Hematopoietic multipotent progenitor cell treated with erythropoietin and hydrocortisone succinate and interleukin-3 and kit ligand, for 4 days (in vitro differentiated cells): ENCODE measurements around the gene DNAAF6.
"Not testable (repeated sequence)": the region's sequence is repeated elsewhere in the genome, so short reads cannot be mapped to it uniquely, and the experiment has no call there.

Experiments used
- DNase-seq: peaks from one replicate; pipeline ENCODE4 v3.0.0-alpha.2; 2015

Gene DNAAF6

DNA sequence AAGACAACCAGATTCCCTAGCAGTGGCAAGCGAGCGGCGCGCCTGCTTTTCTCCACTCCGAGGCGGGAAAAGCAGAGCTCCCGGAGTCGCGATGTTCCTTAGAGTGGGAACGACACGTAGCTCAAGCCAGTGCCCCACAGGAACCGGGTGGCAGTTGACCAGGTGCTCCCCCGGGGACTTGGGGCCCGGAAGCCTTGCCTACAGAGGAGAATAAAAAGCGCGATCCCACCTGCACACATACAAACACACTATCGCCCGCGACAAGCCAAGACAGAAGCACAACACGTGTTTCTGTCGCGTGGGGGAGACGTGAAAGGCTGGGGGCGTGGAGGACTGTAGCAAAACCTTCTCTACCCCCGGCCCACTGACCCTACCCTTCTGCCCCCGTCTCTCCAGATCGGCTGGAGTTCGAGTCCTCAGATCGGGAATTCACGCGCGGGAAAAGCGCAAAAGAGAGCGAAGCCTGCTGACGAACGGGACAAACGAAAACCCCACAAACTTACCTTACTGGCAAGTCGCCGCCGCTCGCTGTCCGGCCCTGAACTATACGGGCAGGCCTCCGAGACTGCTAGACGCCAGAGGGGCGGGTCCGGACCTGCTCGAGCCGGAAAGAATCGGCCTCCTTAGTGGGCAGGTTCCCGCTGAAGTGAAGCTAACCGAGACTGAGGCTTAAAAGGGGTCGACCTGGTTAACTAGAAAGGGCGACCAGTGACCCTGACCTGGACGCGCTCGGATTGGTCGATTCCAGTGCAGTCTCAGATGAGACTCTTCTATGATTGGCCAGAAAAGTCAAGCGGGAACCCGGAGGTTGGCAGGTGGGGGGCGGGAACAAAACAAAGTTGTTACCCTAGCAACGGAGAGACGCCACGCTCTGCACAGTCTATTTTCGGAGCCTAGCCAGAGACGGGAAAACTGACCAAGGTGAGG, at the start of gene DNAAF6, which contains the start of gene NUP62CL:
DNAAF6 (plus strand) TSS at position 842 of the 927 bp plus-strand sequence. CDS start 6,265 bp downstream, outside the sequence.
NUP62CL (minus strand) TSS at position 664 of the 927 bp plus-strand sequence. CDS start 31,287 bp downstream, outside the sequence.
- peak; percentile 92 for DNase-seq

DNA sequence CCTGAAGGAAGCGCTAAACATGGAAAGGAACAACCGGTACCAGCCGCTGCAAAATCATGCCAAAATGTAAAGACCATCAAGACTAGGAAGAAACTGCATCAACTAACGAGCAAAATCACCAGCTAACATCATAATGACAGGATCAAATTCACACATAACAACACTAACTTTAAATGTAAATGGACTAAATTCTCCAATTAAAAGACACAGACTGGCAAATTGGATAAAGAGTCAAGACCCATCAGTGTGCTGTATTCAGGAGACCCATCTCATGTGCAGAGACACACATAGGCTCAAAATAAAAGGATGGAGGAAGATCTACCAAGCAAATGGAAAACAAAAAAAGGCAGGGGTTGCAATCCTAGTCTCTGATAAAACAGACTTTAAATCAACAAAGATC, 48.8 kb upstream of the DNAAF6 start:
- not testable (repeated sequence) for DNase-seq

DNA sequence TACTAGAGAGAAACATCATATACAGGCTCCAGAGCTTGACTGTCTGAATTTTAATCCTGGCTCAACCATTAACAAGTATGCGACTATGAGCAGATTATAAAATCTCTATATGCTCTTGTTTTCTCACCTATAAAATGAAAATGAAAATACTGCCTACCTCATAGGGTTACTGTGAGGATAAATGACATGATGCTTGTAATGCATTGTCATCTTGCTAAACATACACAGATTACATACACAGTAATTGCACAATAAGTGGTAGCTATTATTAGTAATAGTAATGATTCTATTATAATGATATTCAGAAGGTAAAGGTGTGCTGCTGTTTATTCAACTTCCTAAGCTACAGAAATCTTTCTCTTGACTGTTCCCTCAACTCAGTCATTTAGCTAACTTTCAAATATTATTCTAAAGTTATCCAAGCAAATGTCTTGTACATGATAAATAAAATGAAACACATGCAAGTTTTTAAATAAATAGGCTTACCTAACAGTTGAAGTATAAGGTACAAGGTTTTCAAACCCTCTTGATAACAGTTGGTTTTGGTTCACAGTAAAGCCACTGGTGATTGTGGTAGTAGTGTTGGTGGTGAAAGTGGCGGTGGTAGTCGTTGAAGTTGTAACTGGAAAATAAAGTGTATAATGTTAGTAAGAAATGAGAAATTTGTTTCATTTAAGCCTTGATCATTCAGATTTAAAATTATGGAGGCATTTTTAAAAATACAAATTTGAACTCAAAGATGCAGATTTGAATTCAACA, 39.1 kb upstream of the DNAAF6 start:
- DNase-seq: no peak

DNA sequence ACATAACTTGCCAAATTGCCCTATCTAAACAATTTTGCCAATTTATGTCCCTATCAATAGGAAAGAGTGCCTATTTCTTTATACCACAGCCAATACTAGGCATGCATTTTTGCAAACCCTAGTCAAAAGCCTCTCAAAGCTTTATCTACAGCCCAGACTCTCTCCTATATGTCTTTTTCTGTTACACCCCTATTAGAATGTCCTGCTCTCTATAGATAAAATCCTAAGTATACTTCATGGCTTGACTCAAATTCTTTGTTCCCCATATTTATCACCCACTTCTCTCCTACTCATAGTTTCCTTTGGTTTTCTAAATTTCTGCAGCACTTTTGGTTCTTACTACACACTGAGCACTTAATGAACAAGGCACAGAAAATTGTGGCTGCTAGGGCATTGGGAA, 38.2 kb upstream of the DNAAF6 start:
- DNase-seq: peak; percentile 85

DNA sequence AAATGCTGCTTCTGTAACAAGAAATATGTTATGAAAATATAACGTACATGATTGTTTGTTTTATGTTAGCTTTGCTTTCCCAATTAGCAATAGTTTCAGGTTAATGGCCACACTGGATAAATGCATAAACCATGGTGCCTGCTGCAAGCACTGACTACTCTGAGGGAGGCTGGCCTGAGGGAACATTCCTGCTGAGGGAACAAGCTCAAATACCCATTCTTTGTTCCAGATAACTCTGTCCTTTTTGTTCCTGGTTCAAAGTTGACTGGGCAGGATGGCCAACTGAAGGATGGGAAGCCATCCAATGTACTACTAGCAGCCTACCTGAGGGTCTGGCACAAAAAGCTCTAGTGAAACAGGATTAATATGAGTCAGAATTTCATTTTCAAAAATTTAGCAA, 37.7 kb upstream of the DNAAF6 start:
- DNase-seq: no peak

DNA sequence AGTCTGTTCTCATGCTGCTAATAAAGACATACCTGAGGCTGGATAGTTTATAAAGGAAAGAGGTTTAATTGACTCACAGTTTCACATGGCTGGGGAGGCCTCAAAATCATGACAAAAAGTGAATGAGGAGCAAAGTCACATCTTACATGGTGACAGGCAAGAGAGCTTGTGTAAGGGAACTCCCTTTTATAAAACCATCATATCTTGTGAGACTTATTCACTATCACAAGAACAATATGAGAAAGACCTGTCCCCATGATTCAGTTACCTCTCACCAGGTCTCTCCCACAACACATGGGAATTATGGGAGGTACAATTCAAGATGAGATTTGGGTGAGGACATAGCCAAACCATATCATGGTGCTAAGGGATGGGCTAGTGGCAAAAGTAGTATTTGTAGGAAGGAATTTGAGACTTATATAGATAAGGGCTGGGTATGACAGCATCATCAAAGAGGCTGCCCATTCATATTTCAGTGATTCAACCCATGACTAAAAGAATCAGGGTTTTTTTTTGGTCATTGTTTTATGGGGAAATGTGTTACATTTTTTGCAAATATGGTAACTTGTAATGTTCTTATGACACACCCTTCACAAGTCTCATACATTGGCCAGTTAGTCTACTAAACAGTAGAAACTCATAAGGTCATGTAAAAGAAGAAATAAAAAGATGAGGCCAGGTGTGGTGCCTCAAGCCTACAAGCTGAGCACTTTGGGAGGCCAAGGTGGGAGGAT, 34.9 kb upstream of the DNAAF6 start:
- DNase-seq: no peak

DNA sequence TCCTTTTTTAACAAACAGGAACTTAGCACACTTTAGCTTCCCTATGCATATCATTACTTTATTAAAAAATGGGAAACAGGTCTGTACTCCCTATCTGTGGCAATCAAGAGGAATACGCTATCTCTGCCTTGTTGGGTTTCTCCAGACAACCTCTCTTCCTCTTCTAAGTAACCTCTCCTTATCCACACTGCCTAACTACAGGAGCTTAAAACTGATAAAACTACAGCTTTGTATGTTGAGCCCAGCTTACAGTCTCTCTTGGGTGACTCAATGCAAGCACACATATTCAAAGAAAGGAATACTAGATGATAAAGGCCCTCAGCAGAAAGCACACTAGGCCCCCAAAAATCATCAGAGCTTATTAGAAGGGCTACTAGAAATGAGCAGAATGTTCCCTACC, 9.1 kb upstream of the DNAAF6 start:
- DNase-seq: peak; percentile 43

DNA sequence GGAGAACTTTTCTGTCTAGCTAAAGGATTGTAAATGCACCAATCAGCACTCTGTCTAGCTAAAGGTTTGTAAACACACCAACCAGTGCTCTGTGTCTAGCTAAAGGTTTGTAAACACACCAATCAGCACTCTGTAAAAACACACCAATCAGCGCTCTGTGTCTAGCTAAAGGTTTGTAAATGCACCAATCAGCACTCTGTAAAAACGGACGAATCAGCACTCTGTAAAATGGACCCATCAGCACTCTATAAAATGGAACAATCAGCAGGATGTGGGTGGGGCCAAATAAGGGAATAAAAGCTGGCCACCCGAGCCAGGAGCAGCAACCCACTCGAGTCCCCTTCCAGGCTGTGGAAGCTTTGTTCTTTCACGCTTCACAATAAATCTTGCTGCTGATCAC, 8.3 kb upstream of the DNAAF6 start:
- not testable (repeated sequence) for DNase-seq

DNA sequence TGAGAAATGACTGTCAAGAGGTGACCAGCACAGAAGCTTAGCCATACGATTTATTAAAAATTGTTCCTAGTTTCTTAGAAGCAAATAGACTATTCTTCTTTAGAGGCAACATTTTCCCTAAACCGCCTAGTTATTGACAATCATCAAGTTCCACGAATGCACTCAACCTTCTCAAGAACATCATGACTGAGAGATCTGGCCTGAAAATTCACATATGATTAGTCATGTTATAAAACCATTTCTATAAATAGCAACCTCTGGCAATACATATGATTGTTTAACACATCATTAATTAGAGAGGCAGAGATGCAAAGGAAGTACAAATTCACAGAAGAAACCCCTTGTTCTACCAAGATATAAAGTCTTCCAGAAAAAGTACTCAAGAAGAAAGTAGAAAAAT, 6.9 kb upstream of the DNAAF6 start:
- no peak for DNase-seq

DNA sequence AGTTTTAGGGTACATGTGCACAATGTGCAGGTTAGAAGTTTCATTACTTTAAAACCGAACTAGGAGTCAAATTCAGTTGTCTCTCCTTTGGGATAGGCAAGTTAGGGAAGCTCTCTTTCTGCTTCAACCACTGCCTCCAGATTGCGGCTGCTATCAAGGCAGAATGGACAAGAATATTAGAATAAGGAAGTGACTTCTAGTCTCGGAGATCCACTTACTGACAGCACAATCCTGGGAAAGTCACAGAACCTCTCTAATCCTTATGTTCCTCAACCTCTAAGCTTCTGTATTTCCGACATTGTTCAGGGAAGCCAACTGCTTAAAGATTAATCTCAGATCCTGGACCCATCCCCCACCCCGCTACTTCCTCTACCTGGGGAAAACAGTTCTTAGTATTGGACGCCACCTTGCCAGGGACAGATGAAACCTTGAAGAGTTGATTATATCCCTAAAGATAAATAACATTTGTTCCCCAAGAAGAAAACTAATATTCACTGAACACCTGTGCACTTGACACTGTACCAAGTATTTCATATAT, 2.3 kb upstream of the DNAAF6 start:
- DNase-seq: no peak

DNA sequence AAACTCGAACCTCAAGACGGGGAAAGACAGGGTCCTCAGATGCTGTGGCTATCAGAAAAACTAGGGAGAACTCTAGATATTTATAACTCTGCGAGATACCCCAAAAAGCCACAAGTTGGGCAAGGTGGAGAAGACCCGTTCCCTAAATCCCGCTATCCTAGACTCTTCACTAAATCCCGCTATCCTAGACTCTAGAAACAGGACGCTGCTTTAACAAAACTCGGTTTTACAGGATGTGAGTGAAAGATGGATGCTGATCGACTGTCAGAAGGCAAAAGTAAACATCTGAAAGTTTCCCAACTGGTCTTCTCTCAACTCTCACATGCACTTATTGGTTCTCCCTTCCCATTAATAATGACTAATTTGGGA, 270 bp downstream of the DNAAF6 start:
- DNase-seq: no peak

DNA sequence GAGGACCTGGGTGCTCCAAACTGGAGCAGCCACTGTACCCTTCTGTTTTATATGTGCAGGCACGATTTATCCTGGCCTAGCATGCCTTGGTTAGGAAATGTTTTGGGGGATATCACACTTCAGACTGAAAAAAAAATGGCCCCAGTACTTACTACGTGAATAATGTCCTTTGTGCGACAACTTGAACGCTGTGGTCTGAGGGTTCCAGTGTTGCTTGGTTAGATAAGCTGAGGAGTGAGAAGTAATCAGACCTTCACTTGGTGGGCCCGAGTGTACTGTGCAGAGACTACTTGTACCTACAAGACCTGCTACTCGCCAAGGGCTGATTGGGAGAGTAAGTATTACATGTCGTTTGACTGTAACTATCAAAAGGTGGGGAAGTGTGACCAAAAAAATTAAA, 678 bp downstream of the DNAAF6 start:
- DNase-seq: peak; percentile 18

DNA sequence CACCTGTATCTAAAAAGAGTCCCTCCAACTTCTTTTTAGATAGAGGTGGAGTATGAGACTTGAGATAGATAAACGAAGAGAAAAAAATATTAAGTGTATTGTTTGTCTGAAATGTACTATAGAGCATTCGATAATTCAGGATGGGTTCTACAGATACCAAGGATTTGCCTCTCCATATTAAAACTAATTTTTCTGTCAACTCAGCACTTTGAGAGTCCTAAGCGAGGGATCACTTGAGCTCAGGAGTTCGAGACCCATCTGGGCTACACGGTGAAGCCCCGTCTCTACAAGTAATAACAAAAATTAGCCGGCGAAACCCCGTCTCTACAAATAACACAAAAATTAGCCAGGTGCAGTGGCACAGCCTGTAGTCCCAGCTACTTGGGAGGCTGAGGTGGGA, 1.5 kb downstream of the DNAAF6 start:
- no peak for DNase-seq

DNA sequence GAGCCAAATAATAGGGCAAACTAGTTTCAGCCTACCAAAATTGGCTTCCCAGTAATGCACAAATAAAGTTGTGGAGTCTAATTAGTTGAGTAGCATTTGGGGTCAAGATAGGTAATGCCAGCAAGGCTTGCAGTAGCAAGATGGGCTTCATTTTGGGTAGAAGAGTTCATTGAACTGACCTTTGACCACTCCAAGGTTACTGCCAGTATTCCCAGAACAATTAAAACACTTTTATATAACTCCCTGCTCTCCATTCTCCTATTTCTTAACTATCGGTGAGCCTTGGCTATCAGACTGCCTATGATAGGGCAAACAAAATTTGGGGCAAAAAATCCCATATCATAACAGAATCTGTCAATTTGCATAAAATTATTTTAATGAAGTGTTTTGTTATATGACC, 7.1 kb downstream of the DNAAF6 start:
- no peak for DNase-seq

DNA sequence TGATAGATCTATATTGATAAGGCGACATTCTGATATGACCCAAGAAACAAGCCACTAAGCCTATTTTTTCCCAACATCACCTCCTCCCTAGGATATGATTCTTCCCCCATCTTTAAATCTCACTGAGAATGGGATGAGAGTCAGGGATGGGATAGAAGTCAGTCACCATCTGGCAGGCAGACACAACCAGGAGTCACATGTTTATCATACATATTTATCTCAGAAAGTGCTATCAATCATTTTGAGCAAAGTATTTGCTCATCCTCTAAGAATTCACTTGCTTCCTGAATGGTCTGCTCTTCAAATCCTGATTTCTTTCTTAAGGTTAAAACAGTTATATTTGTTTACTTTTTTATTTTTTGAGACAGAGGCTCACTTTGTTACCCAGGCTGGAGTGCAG, 20.3 kb downstream of the DNAAF6 start:
- DNase-seq: no peak

DNA sequence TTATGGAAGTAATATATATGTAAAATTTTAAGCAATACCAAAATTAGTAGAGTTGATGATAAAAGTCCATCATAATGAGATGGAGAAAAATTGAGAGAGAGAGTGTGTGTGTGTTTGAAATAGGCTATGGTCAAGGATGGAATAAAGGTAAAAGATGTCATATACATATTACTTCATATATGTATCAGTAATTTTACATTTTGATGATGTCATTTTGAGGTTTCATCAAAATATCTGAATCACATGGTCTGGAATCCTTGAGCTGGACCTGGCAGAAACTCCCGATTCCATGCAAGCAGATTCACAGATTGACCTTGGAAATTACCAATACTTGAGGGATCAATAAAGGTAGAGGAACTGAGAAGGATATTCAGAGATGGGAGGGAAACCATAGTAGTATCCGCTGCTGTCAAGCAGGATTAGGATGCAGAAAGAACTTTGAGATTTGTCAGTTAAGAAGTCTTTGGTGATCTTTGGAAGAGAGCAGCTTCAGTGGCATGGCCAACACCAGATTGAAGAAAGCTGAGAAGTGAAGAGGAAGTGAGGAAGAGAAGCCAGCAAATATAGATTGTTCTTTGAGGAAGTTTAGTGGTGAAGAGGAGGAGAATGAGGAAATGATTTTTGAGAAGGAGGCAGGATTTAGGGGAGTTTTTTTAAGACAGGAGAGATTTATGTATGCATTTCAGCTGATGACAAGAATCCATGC, 21.5 kb downstream of the DNAAF6 start:
- DNase-seq: no peak

DNA sequence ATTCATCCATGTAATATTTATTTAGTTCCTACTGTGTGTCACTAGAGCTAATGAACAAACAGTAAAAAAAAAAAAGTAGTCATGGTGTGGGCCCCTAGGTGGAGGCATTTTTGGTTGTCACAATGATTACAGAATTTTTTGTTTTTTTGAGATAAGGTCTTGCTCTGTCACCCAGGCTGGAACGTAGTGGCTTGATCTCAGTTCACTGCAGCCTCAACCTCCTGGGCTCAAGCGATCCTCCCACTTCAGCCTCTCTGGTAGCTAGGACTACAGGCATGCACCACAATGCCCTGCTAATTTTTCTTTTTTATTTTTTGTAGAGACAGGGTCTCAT, 22.0 kb downstream of the DNAAF6 start:
- DNase-seq: no peak

DNA sequence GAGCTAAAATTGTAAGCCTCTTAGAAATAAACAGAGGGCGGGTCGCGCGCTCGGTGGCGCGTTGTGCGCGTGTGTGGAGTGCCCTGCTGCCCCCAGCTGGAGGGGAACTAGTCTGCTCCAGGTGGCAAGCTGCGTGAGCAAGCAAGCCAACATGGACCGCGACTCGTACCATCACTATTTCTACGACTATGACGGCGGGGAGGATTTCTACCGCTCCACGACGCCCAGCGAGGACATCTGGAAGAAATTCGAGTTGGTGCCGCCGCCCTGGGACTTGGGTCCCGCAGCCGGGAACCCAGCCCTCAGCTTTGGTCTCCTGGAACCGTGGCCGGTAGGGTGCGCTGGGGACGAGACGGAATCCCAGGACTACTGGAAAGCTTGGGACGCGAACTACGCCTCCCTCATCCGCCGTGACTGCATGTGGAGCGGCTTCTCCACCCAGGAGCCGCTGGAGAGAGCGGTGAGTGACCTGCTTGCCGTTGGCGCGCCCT, 66.1 kb downstream of the DNAAF6 start:
- DNase-seq: peak; percentile 44

DNA sequence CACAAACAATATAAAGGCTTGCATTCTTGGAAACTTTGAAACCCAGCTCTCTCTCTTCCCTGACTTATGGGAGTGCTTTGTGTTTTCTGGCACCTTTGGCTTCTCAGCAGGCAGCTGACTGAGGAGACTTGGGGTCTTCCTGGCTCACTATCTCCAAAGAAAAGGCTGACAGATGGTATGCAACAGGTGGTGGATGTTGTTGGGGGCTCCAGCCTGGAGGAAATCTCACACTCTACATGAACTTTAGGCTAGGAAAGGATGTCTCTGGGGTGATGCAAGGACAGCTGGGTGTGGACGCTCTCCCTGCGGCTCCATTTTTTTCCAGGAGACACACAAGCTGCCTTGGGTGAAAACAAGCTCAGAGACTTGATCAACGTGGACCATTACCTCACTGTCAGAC, 67.4 kb downstream of the DNAAF6 start:
- DNase-seq: no peak

DNA sequence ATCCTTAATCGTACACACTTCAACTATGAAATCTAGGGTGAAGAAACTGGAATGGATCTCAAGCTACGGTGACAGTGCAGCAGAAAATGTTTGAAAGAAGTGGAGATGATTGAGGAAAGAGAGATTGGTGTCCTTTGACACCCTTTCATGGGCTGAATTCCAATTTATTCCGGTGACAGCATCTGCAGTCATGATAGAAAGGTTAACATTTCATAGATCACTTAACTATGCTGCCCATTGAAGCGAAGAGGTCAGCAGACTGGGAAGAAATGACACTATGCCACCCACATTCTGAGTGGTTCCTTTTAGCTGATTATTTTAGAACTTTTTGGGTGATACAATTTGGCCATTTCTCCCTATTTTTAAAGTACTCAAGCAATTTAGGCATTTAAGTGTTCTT, 82.3 kb downstream of the DNAAF6 start:
- no peak for DNase-seq

DNA sequence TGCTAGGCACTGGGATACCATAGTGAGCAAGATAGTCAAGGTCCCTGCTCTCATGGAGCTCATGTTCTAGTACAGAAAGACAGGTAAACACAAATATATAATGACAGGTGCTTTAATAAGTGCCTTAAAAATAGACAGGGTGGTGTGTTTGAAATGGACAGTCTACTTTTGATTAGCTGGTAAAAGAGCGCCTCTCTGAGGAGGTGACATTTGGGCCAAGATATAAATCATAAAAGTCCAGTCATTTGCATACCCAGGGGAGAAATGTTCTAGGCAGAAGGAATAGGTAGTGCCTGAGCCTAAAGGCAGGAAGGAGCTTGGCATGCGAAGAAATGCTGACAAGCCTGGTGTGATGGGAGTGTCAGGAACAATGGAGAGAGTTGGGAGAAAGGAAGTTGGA, 83.6 kb downstream of the DNAAF6 start:
- DNase-seq: no peak

DNA sequence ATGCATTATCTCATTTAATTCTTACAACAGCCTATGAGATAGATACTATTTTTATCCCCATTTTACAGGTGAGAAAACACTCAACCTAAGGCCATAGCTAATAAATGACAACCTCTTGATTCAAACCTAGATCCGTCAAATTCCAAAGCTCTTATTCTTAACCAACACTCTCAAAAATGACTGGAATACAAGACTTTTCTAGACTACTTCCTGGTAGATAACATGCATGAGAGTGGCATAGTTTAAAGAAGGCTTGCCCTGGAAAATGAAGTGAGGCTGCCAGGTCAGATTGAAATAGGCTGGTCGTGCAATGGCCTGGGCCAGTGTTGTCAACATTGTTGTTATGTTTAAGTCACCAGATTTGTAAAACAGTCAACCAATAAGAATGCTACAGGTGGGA, 86.6 kb downstream of the DNAAF6 start:
- no peak for DNase-seq
